EL (cell line): ENCODE results near the gene MAT1A.
"Not testable (repeated sequence)": the region's sequence is repeated elsewhere in the genome, so short reads cannot be mapped to it uniquely, and the experiment has no call there.

Source experiments
- DNase-seq: peaks from one replicate; pipeline ENCODE4 v3.0.0-alpha.2; 2016

Gene MAT1A

DNA sequence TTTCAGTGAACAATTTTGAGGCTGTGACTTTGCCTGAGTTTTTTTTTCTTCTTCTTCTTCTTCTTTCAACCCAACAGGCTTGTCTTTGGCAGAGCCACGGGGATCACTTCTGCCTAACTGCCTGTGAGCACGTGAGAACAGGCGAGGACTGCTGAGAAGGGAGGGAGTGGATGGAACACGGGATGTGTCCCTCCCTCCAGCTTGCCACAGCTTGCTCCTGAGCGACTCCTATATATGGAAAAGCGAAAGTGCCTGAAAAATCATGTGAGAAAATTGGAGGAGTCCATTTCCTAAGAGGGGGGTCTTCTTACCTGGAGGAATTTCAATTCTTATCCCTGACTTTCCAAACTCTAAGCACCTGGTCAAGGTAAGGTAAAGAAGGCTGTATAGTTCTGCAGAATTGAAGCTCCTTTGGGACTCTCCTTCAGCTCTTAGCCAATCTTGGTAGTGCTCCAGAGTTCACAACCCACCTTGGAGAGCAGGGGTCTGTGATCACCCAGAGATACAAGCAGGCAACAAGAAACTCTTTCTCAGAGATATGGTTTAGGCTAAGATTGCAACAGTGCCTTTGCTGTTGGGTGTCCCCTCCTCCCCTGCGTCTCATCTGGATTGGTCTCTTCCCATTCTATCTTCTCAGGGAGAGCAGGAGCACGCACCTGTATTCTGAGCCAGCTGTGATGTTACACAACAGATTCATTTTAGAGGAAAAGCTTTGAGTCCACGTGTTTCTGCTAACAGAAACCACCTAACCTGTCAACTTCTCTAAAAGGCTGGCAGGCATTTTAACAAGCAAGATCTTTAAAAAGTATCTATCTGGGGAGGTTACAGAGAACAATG, at the start of gene MAT1A:
TSS of gene MAT1A (minus strand) at position 208 of the 837 bp plus-strand sequence. CDS start 235 bp downstream, outside the sequence.
- DNase-seq = no peak

DNA sequence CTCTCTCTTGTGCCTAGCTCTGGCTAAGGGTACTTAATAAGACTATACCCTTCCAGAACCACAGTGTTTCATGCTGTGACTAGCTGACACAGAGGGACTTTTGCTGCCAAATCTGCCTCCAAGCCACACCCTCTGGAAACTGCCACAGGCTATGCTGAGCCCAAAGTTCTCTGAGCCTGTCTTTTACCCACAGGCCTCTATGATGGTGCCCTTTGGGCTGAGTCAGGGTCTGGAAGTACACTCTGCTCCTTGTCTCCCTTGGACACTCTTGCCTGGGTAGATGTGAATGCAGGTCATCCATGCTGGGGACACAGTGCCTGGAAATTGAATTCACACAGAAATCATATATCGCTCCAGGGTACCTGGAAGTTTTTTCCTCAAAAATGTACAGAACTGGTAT, 44.5 kb upstream of the MAT1A start:
- no peak for DNase-seq

DNA sequence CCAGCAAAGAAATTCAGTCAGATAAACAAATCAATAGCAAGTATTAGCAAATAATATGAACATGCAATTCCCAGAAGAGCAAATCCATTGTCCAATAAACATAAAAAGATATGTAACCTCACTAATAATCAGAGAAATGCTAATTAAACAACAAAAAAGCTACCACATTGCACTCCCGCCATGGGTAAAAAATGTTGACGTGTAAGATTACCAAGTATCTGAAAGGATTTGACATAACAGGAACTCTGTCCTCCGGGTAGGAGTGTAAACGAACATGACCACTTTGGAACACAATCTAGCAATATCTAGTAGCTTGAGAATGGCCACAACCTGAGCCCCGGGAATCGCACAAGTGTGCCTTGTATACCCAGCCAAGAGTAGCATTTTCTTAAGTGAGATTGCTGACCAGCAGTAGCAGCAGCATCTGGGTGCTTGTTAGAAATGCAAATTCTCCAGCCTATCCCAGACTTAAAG, 35.5 kb upstream of the MAT1A start:
- no peak for DNase-seq

DNA sequence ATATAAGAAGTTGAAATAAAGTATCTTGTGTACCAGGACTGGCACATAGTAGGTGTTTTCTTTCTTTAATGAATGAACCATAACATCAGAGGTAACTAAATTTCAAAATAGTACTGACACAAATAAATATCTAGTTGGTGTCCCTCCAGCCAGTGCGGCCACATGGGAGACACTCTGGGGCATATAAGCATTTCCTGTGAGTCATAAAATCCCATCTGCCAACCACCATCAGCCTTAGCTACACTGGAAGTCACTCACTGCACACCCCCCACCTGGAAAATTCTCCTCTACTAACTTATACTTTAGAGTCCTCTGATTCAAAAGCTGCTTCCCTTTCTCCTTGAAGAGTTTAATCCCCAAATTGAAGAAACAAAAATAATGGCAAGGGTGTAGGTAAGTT, 34.6 kb upstream of the MAT1A start:
- DNase-seq = peak; percentile 52

DNA sequence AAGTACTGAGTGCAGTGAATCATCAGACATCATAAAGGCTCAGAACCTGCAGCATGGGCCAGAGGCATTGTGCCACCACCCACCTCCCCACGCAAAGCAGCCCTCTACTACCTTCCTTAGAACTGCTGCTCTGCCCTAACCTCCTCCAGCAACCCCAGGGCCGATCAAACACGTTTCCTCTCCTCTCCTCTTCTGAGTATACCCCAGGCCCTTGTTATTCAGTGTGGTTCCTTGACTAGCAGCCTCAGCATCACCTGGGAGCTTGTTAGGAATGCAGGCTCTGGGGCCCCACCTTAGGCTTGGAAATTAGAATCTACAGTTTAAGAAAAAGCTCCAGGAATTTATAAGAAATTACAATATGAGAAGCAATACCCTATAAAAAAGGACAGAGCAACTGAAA, 33.9 kb upstream of the MAT1A start:
- no peak for DNase-seq

DNA sequence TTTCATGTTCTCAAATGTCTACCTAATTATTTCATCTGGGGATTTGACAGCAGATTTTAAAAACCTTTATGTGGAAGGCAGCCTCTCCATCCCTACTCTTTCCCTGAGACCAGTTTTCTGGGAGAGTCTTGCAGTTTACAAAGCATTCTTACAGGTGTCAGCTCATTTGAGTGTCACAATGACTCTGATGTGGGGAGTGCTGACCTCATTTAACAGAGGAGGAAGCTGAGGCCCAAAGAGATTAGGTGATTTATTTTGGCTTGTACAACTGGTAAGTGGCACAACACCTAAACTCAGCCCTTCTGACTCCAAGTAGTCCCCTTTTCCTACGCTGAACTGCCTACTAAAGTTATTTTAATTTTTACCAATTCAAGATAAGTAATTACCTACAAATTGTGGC, 33.3 kb upstream of the MAT1A start:
- DNase-seq = no peak

DNA sequence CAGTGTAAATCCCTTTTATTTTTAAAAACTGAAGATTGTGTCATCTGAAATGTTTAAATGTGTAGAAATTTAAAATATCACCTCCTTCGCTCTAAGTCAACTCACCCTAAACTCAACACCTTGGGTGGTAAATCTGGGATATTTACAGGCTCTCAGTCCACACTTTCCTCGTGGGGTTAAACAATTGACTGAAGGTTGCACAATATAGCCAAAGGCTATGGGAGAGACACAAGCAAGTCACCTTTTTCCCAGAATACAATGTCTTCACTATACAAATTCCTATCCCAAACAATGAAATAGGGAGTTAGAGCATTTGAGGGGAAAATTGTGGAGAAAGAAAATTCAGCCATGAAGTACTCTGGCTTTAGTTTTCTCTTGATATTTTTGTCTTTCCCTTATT, 32.7 kb upstream of the MAT1A start:
- DNase-seq = no peak

DNA sequence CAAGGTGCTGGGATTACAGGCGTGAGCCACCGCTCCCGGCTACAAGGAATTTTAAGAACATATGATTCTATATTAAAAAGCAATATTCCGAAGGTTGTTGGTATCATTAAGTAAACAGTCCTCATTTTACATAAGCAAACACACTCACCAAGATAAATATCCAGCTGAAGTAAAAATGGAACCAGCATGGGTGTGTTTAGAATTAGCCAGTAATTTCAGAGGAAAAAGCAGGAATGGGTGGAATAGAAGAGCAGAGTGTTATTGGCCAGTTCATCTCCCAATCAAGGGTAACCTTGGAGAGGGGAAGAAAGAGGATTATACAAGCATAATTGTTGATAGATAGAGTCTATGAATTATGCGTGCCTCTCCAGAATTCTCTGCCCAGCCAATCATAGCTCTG, 31.7 kb upstream of the MAT1A start:
- DNase-seq = no peak

DNA sequence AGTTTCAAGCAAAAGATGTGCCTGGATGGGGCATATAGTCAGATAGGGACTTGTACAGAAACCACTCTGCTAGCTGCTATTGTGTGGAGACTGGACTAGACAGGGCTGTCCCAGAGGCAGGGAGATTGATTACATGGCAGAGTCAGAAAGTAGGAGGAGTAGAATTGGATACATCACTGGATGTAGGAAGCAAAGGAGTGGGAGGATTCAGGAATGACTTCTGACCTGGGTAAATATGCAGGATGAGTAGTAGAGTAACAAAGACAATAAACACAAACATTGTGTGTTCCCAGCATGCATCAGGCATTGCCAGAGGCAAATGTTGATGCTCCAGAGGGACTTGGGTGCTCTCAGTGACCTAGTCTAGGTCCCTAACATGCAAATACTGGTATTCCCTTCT, 30.9 kb upstream of the MAT1A start:
- no peak for DNase-seq

DNA sequence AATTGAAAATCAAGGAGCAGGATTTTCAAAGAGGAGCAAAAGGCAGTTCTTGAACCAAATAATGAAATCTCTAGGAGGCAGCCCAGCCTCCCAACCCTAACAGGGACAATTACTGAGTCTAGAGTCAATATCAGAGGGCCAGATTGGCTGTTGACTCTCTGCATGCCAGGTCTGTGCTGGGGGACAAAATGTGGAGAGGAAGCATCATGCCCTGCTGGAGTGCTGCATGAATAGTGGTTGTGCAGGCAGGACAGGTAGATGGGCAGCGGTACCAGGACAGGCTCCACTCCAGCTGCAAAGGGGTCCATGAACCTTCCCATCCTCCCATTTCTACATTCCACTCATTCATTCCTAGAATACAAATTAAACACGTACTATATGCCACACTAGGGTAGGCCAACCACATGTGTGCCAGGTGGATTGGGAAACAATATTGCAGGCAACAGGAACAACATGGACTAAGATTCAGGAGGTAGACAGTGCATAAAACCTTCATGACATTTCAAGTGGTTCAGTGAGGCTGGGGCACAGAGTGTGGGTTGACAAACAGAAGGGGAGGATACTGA, 30.4 kb upstream of the MAT1A start:
- no peak for DNase-seq

DNA sequence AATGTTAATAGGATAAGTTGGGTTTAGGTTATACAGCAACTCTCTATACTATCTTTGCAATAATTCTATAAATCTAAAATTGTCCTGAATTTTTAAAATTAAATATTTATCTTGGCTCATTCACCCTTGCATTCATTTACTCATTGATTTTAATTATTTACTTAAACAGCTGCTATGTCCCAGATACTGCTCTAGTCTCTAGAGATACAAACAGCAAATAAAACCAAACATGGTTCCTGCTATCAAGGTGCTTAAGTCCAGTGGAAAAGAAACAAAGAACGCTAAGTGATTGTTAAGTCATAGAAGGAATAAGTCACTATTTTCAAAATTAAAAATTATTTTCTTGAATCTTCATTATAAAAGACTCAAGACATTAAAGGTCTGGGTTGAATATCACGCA, 29.9 kb upstream of the MAT1A start:
- no peak for DNase-seq

DNA sequence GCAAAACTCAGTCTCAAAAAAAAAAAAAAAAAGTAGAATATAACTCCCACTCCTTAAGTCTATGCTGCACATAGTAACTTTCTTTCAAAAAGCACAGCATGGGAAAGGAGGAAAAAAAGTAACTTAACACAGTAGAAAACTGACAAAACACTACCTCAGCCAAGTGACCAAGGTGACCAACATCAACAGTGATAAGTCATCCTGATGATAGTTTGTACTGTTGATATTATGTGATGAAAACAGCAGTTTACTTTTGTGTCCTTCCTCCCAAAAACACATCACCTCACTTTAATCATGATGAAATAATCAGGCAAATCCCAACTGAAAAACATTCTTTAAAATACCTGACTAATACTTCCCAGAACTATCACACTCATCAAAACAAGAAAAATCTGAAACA, 29.3 kb upstream of the MAT1A start:
- no peak for DNase-seq

DNA sequence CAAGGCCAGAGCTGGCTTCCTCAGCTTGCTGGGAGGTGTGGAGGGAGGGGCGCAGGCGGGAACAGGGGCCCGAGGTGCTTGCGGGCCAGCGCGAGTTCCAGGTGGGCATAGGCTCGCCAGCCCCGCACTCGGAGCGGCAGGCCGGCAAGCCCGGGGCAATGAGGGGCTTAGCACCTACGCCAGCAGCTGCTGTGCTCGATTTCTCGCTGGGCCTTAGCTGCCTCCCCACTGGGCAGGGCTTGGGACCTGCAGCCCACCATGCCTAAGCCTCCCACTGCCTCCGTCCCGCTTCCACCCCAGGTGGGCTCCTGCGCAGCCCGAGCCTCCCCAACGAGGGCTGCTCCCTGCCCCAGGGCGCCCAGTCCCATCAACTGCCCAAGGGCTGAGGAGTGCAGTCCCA, 25.9 kb upstream of the MAT1A start:
- DNase-seq = no peak

DNA sequence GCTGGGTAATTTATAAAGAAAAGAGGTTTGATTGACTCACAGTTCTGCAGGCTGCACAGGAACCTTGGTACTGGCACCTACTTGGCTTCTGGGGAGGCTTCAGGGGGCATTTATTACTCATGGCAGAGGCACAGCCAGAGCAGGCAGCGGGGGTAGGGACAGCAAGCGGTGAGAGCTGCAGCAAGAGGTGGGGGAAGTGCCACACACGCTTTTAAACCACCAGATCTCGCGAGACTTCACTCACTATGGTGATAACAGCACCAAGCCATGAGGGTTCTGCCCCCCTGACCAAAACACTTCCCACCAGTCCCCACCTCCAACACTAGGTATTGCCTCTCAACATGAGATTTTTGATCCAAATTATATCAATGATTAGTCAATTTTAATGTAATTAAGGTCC, 24.1 kb upstream of the MAT1A start:
- DNase-seq = no peak

DNA sequence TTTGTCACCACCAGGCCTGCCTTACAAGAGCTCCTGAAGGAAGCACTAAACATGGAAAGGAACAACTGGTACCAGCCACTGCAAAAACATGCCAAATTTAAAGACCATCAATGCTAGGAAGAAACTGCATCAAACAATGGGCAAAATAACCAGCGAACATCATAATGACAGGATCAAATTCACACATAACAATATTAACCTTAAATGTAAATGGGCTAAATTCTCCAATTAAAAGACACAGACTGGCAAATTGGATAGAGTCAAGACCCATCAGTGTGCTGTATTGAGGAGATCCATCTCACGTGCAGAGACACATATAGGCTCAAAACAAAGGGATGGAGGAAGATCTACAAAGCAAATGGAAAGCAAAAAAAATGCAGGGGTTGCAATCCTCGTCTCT, 16.5 kb upstream of the MAT1A start:
- not testable (repeated sequence) for DNase-seq

DNA sequence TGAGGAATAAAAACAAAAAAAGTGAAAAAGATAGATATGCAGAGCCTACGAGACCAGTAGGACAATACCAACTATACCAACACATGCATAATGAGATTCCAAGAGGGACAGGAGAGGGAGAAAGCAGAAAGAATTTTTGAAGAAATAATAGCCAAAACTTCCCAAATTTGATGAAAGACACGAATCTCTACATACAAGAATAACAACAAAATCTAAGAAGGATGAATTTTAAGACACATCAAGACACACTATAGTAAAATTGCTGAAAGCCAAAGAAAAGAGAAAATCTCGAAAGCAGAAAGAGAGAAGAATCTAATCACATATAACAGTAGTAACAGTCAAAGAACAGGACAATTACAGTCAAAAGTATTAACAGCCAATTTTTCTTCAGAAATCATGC, 7.5 kb upstream of the MAT1A start:
- no peak for DNase-seq

DNA sequence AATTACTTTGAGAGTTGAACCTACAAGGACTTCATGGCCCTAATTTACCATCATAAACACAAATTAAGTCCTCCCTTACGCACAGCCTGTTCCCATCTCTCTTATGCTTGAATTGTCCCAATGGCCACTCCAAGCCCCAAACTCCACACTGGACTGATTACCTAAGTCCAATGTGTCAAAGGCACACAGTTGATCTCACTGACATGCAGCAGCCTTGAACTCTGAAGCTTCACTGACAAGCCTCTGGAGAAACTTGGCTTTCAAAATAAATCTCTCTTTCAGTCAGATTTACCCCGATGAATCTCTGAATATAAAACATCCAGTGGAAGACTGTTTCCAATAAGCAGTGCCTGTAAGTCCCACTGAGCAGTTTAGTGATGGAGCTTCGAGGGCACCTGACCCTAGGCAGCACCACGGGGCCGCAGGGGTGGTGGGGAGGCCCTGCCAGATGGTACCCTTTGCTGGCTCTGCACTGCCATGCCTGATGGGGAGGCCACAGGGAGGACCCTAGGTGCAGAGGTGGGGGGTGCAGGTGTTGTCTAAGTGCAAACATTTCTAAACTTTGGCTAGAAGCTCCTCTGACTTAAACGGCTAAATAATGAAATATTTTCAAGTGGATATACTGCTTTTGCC, 3.3 kb upstream of the MAT1A start:
- DNase-seq = no peak

DNA sequence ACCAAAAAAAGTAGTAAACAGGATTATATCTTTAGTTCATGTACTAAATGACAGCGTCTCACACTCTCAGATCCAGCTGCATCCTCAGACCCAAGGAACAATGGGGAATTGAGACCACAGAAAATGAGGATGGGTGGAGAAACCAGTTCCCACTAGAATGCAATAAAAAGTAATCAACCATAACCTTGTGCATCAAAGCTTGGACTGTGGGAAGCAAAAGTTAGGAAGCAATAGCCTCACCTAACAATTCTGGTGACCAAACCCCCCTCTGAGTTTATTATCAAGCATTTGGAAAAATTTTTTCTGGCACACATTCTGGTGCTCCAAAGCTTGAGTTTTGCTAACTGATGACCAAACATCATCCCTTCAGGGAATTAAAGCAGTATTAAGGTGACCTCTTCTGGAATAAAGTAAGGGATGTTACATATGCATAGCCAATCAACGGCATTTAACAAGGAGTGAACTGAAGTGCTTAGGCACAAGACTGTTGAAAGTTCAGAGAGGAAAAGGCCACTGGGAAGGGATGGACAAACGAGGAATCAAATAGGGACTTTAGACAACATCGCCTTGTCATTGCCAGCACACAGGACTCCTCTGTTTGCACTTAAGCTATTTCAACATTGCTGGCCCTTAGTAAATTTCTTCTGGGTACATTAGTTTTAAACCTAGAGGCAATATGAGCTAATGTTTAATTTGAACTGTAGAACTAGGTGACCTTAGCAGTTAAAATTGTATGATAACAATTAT, 1.2 kb upstream of the MAT1A start:
- no peak for DNase-seq

DNA sequence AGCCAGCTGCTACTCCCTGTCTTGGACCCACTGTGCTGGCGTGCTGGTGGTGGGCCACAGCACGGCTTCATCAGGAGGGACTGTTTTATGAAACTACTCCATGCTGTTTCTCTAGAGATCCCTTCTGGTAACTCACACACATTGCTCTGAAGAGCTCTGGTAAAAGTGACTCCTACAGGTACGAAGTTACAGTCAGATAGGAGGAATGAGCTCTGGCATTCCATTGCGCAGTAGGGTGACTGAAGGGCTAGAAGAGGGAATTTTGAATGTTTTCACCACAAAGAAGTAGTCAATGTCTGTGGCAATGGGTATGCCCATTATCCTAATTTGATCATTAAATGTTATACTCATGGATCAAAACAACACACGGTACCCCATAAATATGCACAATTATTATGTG, 609 bp downstream of the MAT1A start:
- DNase-seq = no peak

DNA sequence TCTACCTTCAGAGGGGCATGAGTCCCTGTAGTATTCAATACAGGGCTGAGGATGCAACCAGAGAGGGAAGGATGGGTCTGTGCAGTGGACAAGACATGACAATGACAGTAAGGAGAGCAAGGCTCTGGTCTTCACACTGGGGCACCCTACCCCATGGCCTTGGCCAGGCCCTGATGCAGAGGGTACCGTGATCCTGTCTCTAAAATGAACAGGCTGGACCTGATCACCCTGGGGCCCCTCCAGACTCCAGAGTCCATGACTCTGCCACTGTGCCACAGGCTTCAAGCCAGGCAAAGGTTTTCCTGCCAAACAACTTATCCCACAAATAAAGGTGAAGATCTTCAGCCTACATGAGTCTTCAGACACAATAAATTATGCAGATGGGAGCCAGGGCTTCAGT, 4.9 kb downstream of the MAT1A start:
- DNase-seq = no peak

DNA sequence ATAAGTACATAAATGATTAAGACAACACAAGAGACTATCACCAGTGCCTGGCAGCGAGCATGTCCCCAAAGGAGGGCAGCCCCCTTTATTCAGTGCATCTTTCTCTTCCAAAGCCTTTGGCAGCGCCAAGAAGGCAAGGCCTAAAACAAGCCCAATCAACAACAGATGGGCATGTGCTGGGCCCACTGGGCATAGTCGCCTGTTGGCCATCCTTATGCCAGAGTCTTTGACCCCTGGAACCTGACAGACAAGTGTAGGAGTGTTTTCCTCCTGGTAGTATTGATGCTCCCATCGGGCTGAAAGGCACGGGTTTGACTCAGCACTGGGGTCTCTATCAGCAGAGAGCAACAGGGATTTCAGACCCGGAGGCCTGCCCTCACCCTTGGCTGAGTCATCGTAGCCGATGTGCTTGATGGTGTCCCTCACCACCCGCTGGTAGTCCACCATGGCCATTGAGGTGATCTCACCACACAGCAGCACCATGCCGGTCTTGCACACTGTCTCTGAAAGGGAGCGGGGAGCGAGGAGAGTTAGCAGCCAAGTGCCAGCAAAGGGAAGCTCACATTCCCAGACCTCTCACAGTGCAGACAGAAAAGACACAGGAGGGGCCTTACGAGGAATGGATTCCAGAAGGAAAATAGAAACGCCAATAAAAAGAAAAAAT, 5.8 kb downstream of the MAT1A start:
- DNase-seq = no peak

DNA sequence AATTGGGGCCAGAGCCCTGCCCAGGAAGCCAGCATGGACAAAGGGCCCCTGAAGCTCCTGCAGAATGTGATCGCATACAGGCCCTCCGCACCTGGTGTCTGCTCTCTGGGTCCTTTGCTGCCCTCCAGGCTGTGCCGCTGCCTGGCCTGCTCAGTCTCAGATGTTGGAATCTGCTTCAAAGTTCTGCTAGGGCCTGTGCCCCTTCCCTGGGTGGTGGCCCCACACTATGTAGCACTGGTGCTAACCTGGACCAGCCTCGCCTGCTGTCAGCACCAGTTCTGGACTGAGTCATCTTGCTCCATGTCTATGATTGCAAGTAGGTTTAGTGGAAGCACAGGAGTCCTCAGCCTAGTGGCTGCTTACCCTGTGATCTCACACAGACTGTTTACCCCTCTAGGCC, 6.3 kb downstream of the MAT1A start:
- DNase-seq = no peak
